22Rv1 (cell line): ENCODE measurements around the gene ZNF821.

ENCODE experiments used
- ZFX ChIP-seq: fragments of 450-650 bp; IDR thresholded peaks from 2 replicates; pipeline ENCODE4 v1.6.1; 2017; ENCODE audit warnings: antibody characterized with exemption, borderline replicate concordance
- TF ChIP-seq, protein P1 (sequence below): fragments of 450-650 bp; IDR thresholded peaks from 2 replicates; pipeline ENCODE4 v1.5.1; 2017; ENCODE audit warnings: mild to moderate bottlenecking

GRCh38 chr16:71830359-71830758 is 53.6 kb downstream of the ZNF821 start:
- TF ChIP-seq, protein P1, sequence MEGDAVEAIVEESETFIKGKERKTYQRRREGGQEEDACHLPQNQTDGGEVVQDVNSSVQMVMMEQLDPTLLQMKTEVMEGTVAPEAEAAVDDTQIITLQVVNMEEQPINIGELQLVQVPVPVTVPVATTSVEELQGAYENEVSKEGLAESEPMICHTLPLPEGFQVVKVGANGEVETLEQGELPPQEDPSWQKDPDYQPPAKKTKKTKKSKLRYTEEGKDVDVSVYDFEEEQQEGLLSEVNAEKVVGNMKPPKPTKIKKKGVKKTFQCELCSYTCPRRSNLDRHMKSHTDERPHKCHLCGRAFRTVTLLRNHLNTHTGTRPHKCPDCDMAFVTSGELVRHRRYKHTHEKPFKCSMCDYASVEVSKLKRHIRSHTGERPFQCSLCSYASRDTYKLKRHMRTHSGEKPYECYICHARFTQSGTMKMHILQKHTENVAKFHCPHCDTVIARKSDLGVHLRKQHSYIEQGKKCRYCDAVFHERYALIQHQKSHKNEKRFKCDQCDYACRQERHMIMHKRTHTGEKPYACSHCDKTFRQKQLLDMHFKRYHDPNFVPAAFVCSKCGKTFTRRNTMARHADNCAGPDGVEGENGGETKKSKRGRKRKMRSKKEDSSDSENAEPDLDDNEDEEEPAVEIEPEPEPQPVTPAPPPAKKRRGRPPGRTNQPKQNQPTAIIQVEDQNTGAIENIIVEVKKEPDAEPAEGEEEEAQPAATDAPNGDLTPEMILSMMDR: no peak
- TF ChIP-seq ZFX: no peak
